ENCODE results near the gene TBX6.

TBX6 gene

GRCh38 chr16:30113031-30113710, 21.4 kb upstream of the TBX6 start, which contains the start of gene GDPD3:
GDPD3 (minus strand) TSS chr16:30113537; CDS start chr16:30113478, 59 bp downstream.
- DNase-seq, result no peak

GRCh38 chr16:30112197-30113030, 20.7 kb upstream of the TBX6 start:
- DNase-seq, result peak; percentile 28

- no peak for DNase-seq
Observed at GRCh38 chr16:30110661-30111060, 18.9 kb upstream of the TBX6 start.

- DNase-seq, result no peak
Observed at GRCh38 chr16:30108059-30108850, 16.5 kb upstream of the TBX6 start.

- DNase-seq, result no peak
Observed at GRCh38 chr16:30104492-30104891, 12.8 kb upstream of the TBX6 start.

- DNase-seq, result no peak
Observed at GRCh38 chr16:30104090-30104489, 12.4 kb upstream of the TBX6 start.

GRCh38 chr16:30096862-30097563, 5.3 kb upstream of the TBX6 start:
- no peak for DNase-seq

- peak; percentile 84 for DNase-seq
Observed at GRCh38 chr16:30096105-30096861, 4.6 kb upstream of the TBX6 start, which contains the start of gene YPEL3. YPEL3 (minus strand) TSS chr16:30096213; CDS start chr16:30095482, 731 bp downstream.

- DNase-seq, result no peak
Observed at GRCh38 chr16:30095166-30096078, 3.7 kb upstream of the TBX6 start.

- no peak for DNase-seq
Observed at GRCh38 chr16:30094541-30095165, 2.9 kb upstream of the TBX6 start.

- no peak for DNase-seq
Observed at GRCh38 chr16:30092373-30093010, 768 bp upstream of the TBX6 start.

- no peak for DNase-seq
Observed at GRCh38 chr16:30090610-30091331, 953 bp downstream of the TBX6 start.

GRCh38 chr16:30088832-30089624, 2.7 kb downstream of the TBX6 start:
- DNase-seq, result no peak

GRCh38 chr16:30088237-30088831, 3.4 kb downstream of the TBX6 start:
- no peak for DNase-seq

- no peak for DNase-seq
Observed at GRCh38 chr16:30087181-30087898, 4.4 kb downstream of the TBX6 start.

- DNase-seq, result no peak
Observed at GRCh38 chr16:30086291-30087140, 5.2 kb downstream of the TBX6 start.

All from T1000 (cell line).